NCI-H748 treated with DMSO at 0.1 percent for 48 hours (cell line): ENCODE measurements around the gene TEX51.

Experiments used
- DNase-seq: peaks from one replicate; lab custom pipeline; 2025; lab: John Stamatoyannopoulos, UW

TEX51 gene

GRCh38 chr2:126879348-126880298 lies 19.1 kb upstream of the TEX51 start:
- no peak for DNase-seq

- no peak for DNase-seq
Measured at GRCh38 chr2:126880324-126880723, 18.4 kb upstream of the TEX51 start.

- DNase-seq, result no peak
Measured at GRCh38 chr2:126880817-126881216, 17.9 kb upstream of the TEX51 start.

- no peak for DNase-seq
Measured at GRCh38 chr2:126881591-126881990, 17.1 kb upstream of the TEX51 start.

GRCh38 chr2:126882181-126882580 lies 16.5 kb upstream of the TEX51 start:
- DNase-seq, result no peak

- no peak for DNase-seq
Measured at GRCh38 chr2:126882736-126883665, 15.7 kb upstream of the TEX51 start.

GRCh38 chr2:126883666-126884040 lies 15.0 kb upstream of the TEX51 start:
- no peak for DNase-seq

GRCh38 chr2:126884861-126885750 lies 13.6 kb upstream of the TEX51 start:
- no peak for DNase-seq

- no peak for DNase-seq
Measured at GRCh38 chr2:126885751-126886210, 12.9 kb upstream of the TEX51 start.

GRCh38 chr2:126886211-126886915 lies 12.3 kb upstream of the TEX51 start:
- no peak for DNase-seq

- no peak for DNase-seq
Measured at GRCh38 chr2:126886916-126887280, 11.8 kb upstream of the TEX51 start.

GRCh38 chr2:126887506-126887905 lies 11.2 kb upstream of the TEX51 start:
- no peak for DNase-seq

GRCh38 chr2:126888046-126888445 lies 10.6 kb upstream of the TEX51 start:
- DNase-seq, result no peak

- DNase-seq, result no peak
Measured at GRCh38 chr2:126889071-126889470, 9.6 kb upstream of the TEX51 start.

- no peak for DNase-seq
Measured at GRCh38 chr2:126889496-126890135, 9.1 kb upstream of the TEX51 start.

GRCh38 chr2:126890136-126890510 lies 8.6 kb upstream of the TEX51 start:
- DNase-seq, result no peak

GRCh38 chr2:126890551-126891450 lies 7.9 kb upstream of the TEX51 start:
- no peak for DNase-seq

- DNase-seq, result no peak
Measured at GRCh38 chr2:126891681-126892500, 6.8 kb upstream of the TEX51 start.

GRCh38 chr2:126893153-126893552 lies 5.5 kb upstream of the TEX51 start:
- DNase-seq, result no peak
